CD14-positive monocyte (primary cell): ENCODE measurements around the gene BCL2. TPM values are rescaled to one million over a fixed set of nuclear protein-coding genes. Genes with fewer than 3 reads are reported as not detected.

Source experiments
- DNase-seq, 3 donors: peaks; one replicate each; pipeline ENCODE4 v3.0.0-alpha.2; 2011 to 2022
- H2AFZ ChIP-seq: 2 replicates; pipeline ENCODE4 v1.6.0; 2012; ENCODE audit warnings: mild to moderate bottlenecking, low read depth, low read length, inconsistent platforms; ENCODE audit not compliant: insufficient read depth, poor library complexity, severe bottlenecking
- H3K27ac ChIP-seq, 2 donors: 1 replicate in 1 of 2; 2 replicates in 1 of 2; pipeline ENCODE4 v1.5.1; 2012 to 2013; ENCODE audit warnings: low read length in 2 of 2, control low read depth in 1 of 2, inconsistent platforms in 1 of 2, low read depth in 1 of 2, mild to moderate bottlenecking in 1 of 2
- H3K27me3 ChIP-seq, 2 donors: one replicate each; pipeline versions ENCODE4 v1.6.0 to v1.6.1; 2011 to 2013; ENCODE audit warnings: low read length in 2 of 2; ENCODE audit not compliant: control insufficient read depth in 2 of 2, insufficient read depth in 2 of 2
- H3K36me3 ChIP-seq, 2 donors: replicated peaks in 1 of 2; 1 replicate in 1 of 2; 2 replicates in 1 of 2; pipeline versions ENCODE4 v1.5.1 to v1.6.1; 2012 to 2013; ENCODE audit warnings: low read length in 2 of 2, control low read depth in 1 of 2, inconsistent platforms in 1 of 2, mild to moderate bottlenecking in 1 of 2; ENCODE audit not compliant: insufficient read depth in 2 of 2, control insufficient read depth in 1 of 2
- H3K4me1 ChIP-seq, 2 donors: 1 replicate in 1 of 2; 2 replicates in 1 of 2; pipeline versions ENCODE4 v1.5.1 to v1.6.1; 2012 to 2013; ENCODE audit warnings: low read length in 2 of 2, control low read depth in 1 of 2, inconsistent platforms in 1 of 2, mild to moderate bottlenecking in 1 of 2, moderate library complexity in 1 of 2; ENCODE audit not compliant: insufficient read depth in 2 of 2, control insufficient read depth in 1 of 2
- H3K4me2 ChIP-seq: replicated peaks from 2 replicates; pipeline ENCODE3; 2012; ENCODE audit warnings: low read length, moderate library complexity, mild to moderate bottlenecking; ENCODE audit not compliant: poor library complexity, severe bottlenecking; ENCODE audit errors: extremely low read depth
- H3K4me3 ChIP-seq, 3 experiments: fragments of 200-600 bp in 1 of 3; sonication (generic) in 1 of 3; replicated peaks in 1 of 3; 1 replicate in 2 of 3; 2 replicates in 1 of 3; pipeline ENCODE4 v1.5.1; 2011 to 2013; ENCODE audit warnings: low read length in 3 of 3, mild to moderate bottlenecking in 3 of 3, control low read depth in 2 of 3, low read depth in 2 of 3, inconsistent platforms in 1 of 3, moderate library complexity in 1 of 3
- H3K79me2 ChIP-seq: 2 replicates; pipeline ENCODE4 v1.6.0; 2012; ENCODE audit warnings: mild to moderate bottlenecking, control low read depth, inconsistent platforms, low read length, moderate library complexity; ENCODE audit not compliant: insufficient read depth
- H3K9ac ChIP-seq: 2 replicates; pipeline ENCODE4 v1.6.0; 2017; ENCODE audit warnings: low read length, mild to moderate bottlenecking; ENCODE audit not compliant: insufficient read depth, poor library complexity, severe bottlenecking
- H3K9me3 ChIP-seq, 2 donors: replicated peaks in 1 of 2; 1 replicate in 1 of 2; 2 replicates in 1 of 2; pipeline versions ENCODE4 v1.5.1 to v1.6.1; 2012 to 2013; ENCODE audit warnings: low read length in 2 of 2, control low read depth in 1 of 2; ENCODE audit not compliant: control insufficient read depth in 1 of 2, insufficient read depth in 1 of 2
- H4K20me1 ChIP-seq: 2 replicates; pipeline ENCODE4 v1.6.0; 2012; ENCODE audit warnings: mild to moderate bottlenecking, low read length, control low read depth, moderate library complexity; ENCODE audit not compliant: insufficient read depth
- H3K27ac Mint-ChIP-seq, 7 donors: one replicate each; pipeline ENCODE4 v1.8.0; 2020; ENCODE audit warnings: mild to moderate bottlenecking in 7 of 7, mixed read lengths in 7 of 7, moderate library complexity in 6 of 7, inconsistent platforms in 2 of 7
- H3K27me3 Mint-ChIP-seq, 3 donors: one replicate each; pipeline ENCODE4 v1.8.0; 2021 to 2022; ENCODE audit warnings: low read depth in 3 of 3, mild to moderate bottlenecking in 3 of 3, mixed read lengths in 3 of 3, moderate library complexity in 3 of 3, inconsistent platforms in 1 of 3
- H3K36me3 Mint-ChIP-seq, 2 donors: one replicate each; pipeline ENCODE4 v1.8.0; 2020; ENCODE audit warnings: mixed read lengths in 2 of 2, inconsistent platforms in 1 of 2, mild to moderate bottlenecking in 1 of 2
- H3K4me1 Mint-ChIP-seq: one replicate; pipeline ENCODE4 v1.8.0; 2020; ENCODE audit warnings: mild to moderate bottlenecking, mixed read lengths
- H3K4me3 Mint-ChIP-seq, 2 donors: one replicate each; pipeline ENCODE4 v1.8.0; 2020; ENCODE audit warnings: mild to moderate bottlenecking in 2 of 2, mixed read lengths in 2 of 2, moderate library complexity in 1 of 2
- H3K9me3 Mint-ChIP-seq, 7 donors: one replicate each; pipeline ENCODE4 v1.8.0; 2020 to 2022; ENCODE audit warnings: mixed read lengths in 7 of 7, mild to moderate bottlenecking in 6 of 7, moderate library complexity in 6 of 7, inconsistent platforms in 2 of 7
- WGBS: methylation state at CpG from one replicate; pipeline ENCODE4 v1.1.5; 2013; ENCODE audit warnings: missing lambda C conversion rate; ENCODE audit not compliant: insufficient coverage; 5-methylcytosine and 5-hydroxymethylcytosine counted together
- intact Hi-C, 2 donors: fragments of 100-400 bp; cut with micrococcal nuclease; formaldehyde crosslinking; loops; one replicate each; pipeline versions ENCODE4 v1.15.0 to v1.15.1; 2023
- polyA plus RNA-seq, 3 donors: library from polyadenylated mRNA; depleted of rRNA in 1 of 3; unstranded in 2 of 3; stranded (reverse) in 1 of 3; fragments of 300-500 nt in 2 of 3; fragments of >200 nt in 1 of 3; fragmentation: Illumina TruSeq in 2 of 3; gene quantifications; 1 replicate in 2 of 3; 2 replicates in 1 of 3; pipeline ENCODE4 v1.2.3, GENCODE V29; 2012 to 2021
- TF ChIP-seq, protein P1 (sequence below): fragments of 200-600 bp; IDR thresholded peaks from one replicate; pipeline ENCODE4 v1.8.0; 2022; ENCODE audit warnings: antibody characterized with exemption, mild to moderate bottlenecking

Gene BCL2
- polyA plus RNA-seq, 3 donors: 0.58 to 2.5 (median 1.1) TPM

GRCh38 chr18:63180321-63180720 lies 139.2 kb downstream of the BCL2 start:
- H3K9ac ChIP-seq: no peak overlapping the region
- no peak overlapping the region for H3K4me3 Mint-ChIP-seq
- DNase-seq: no peak
- H3K4me1 Mint-ChIP-seq: peaks cover 21% of the 10 kb centered on the region
- no peak overlapping the region for H2AFZ ChIP-seq
- peaks cover 0 to 2% of the 10 kb centered on the region in 2 donors for H3K36me3 Mint-ChIP-seq
- peaks cover 0 to 2% (median 0%) of the 10 kb centered on the region in 7 donors for H3K9me3 Mint-ChIP-seq
- peaks cover 0 to 6% of the 10 kb centered on the region in 2 donors for H3K4me1 ChIP-seq
- H4K20me1 ChIP-seq: no peaks in the 10 kb centered on the region
- intact Hi-C loops: no loop called here
- TF ChIP-seq, protein P1, sequence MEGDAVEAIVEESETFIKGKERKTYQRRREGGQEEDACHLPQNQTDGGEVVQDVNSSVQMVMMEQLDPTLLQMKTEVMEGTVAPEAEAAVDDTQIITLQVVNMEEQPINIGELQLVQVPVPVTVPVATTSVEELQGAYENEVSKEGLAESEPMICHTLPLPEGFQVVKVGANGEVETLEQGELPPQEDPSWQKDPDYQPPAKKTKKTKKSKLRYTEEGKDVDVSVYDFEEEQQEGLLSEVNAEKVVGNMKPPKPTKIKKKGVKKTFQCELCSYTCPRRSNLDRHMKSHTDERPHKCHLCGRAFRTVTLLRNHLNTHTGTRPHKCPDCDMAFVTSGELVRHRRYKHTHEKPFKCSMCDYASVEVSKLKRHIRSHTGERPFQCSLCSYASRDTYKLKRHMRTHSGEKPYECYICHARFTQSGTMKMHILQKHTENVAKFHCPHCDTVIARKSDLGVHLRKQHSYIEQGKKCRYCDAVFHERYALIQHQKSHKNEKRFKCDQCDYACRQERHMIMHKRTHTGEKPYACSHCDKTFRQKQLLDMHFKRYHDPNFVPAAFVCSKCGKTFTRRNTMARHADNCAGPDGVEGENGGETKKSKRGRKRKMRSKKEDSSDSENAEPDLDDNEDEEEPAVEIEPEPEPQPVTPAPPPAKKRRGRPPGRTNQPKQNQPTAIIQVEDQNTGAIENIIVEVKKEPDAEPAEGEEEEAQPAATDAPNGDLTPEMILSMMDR: no peak
- no peaks in the 10 kb centered on the region for H3K36me3 ChIP-seq
- H3K4me3 ChIP-seq: no peak overlapping the region
- peaks cover 0 to 4% (median 2%) of the 10 kb centered on the region in 3 donors for H3K27me3 Mint-ChIP-seq
- WGBS: 40% methylated on average over 1 of the region's 11 CpGs
- peak overlapping the region in 1 of 7 donors; percentile 48 for H3K27ac Mint-ChIP-seq
- H3K9me3 ChIP-seq: no peaks in the 10 kb centered on the region
- H3K27me3 ChIP-seq: no peaks in the 10 kb centered on the region
- H3K27ac ChIP-seq: no peak overlapping the region
- H3K4me2 ChIP-seq: no peak overlapping the region
- peaks cover 5% of the 10 kb centered on the region for H3K79me2 ChIP-seq

DNA sequence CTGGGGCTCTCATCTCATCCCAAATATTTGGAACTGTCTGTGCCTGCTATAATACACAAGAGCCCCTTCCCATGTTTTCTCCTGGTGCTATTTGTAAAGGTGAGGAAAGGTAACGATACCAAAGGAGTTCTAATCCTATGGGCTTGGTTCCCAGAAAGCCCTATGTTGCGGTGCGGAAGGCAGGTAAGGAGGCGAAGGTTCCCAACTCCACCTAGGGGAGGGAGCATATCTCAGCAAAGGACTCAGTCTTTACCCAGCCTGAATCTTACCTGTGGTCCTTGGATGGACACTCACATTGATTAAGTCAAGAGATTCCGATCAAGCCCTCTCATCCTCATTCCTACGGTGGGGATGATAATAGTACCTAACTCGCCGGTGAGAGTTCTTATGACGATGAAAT lies 140.1 kb downstream of the BCL2 start:
- no peak overlapping the region for H3K4me3 ChIP-seq
- no peak overlapping the region for H3K27ac Mint-ChIP-seq
- no peaks in the 10 kb centered on the region for H3K27me3 ChIP-seq
- H3K36me3 ChIP-seq: no peaks in the 10 kb centered on the region
- H3K79me2 ChIP-seq: peaks cover 5% of the 10 kb centered on the region
- intact Hi-C loops: no loop called here
- 100% methylated on average over 2 of the region's 9 CpGs for WGBS
- no peak overlapping the region for H3K4me2 ChIP-seq
- H3K9ac ChIP-seq: no peak overlapping the region
- no peaks in the 10 kb centered on the region for H3K9me3 ChIP-seq
- H3K36me3 Mint-ChIP-seq: peaks cover 0 to 2% of the 10 kb centered on the region in 2 donors
- H4K20me1 ChIP-seq: no peaks in the 10 kb centered on the region
- peaks cover 0 to 4% (median 2%) of the 10 kb centered on the region in 3 donors for H3K27me3 Mint-ChIP-seq
- no peak for DNase-seq
- no peak overlapping the region for H3K4me3 Mint-ChIP-seq
- H3K4me1 ChIP-seq: peaks cover 0 to 6% of the 10 kb centered on the region in 2 donors
- TF ChIP-seq, protein P1: no peak
- no peak overlapping the region for H2AFZ ChIP-seq
- H3K27ac ChIP-seq: no peak overlapping the region
- H3K9me3 Mint-ChIP-seq: peaks cover 0 to 5% (median 0%) of the 10 kb centered on the region in 7 donors
- peaks cover 21% of the 10 kb centered on the region for H3K4me1 Mint-ChIP-seq
